Measurements from ENCODE around the gene VDAC2. TPM values are rescaled to one million over a fixed set of nuclear protein-coding genes. Genes with fewer than 3 reads are reported as not detected.

VDAC2 gene, protein sequence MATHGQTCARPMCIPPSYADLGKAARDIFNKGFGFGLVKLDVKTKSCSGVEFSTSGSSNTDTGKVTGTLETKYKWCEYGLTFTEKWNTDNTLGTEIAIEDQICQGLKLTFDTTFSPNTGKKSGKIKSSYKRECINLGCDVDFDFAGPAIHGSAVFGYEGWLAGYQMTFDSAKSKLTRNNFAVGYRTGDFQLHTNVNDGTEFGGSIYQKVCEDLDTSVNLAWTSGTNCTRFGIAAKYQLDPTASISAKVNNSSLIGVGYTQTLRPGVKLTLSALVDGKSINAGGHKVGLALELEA
- 175 and 182 TPM in 2 replicates for total RNA-seq

GRCh38 chr10:75210282-75211006 lies at the start of gene VDAC2:
VDAC2 (plus strand) TSS chr10:75210796; CDS start chr10:75211159, 363 bp downstream.

DNA sequence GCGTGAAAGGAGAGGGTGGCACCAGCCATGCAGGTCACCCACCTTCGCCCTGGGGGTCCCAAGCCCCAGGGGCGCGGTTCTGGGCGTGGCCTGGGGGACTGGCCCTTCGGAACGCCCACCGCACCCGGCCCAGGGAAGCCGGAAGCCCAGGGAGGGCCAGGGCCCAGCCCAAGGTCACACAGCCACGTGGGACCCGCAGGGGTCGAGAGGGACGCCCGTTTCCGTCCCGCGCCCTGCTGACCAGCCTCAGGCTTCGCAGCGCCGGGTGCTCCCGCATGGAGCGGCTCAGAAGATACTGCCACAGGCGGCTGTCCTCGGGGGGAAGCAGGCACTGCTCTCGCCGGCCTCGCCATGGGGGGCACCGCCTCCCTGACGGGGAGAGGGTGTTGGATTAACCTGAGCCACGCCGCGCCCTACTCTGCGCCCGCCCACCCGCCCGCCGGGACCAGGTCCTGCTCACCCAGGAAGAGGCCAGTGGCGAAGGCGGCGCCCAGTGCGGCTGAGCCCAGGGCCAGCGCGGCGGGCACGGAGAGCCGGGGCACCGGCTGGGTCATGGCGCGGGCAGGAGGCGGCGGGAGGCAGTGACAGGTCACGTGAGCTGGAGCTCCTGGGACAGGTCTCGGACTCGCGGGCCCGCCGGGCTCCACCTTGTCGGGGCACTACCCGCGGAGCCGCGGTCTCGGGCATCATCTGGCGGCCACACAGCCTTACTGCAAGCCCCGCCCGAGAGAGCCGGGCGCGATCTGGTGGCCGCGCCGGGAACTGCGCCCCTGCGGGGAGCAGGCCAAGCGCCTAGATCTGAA lies 25.0 kb downstream of the VDAC2 start, which contains the start of gene COMTD1:
COMTD1 (minus strand) TSS at position 583 of the 803 bp plus-strand sequence; CDS start at position 554, 29 bp downstream.

Other genes with a start within 250 kb of the VDAC2 start
- gene SAMD8, start 99.1 kb upstream of the VDAC2 start, total RNA-seq, result 20.2 and 23.7 TPM in 2 replicates
- 10.5 and 25.4 TPM in 2 replicates for gene COMTD1, start 25.2 kb downstream of the VDAC2 start, total RNA-seq
- gene ZNF503, start 191.0 kb downstream of the VDAC2 start, total RNA-seq, result 8.1 and 12.4 TPM in 2 replicates
- gene LRMDA, start 220.8 kb downstream of the VDAC2 start, total RNA-seq, result not detected in 2 replicates